ENCODE measurements around the gene ZNF789.

ZNF789 gene

GRCh38 chr7:99514050-99514449, 41.4 kb downstream of the ZNF789 start:
- DNase-seq: no peak

GRCh38 chr7:99521399-99521798, 48.7 kb downstream of the ZNF789 start:
- DNase-seq: no peak

GRCh38 chr7:99525713-99526440, 53.2 kb downstream of the ZNF789 start:
- DNase-seq: no peak

- no peak for DNase-seq
These were observed 58.7 kb downstream of the ZNF789 start for GRCh38 chr7:99531354-99531765.

- DNase-seq: no peak
These were observed 63.0 kb downstream of the ZNF789 start for GRCh38 chr7:99535667-99536066.

Measured in NCI-H1436 (cell line).